Epidermal melanocyte (primary cell): Measurements from ENCODE around the gene CCDC91.
"Not testable (repeated sequence)": the region's sequence is repeated elsewhere in the genome, so short reads cannot be mapped to it uniquely, and the experiment has no call there.

Experiments used
- DNase-seq: peaks from one replicate; pipeline ENCODE4 v3.0.0; 2011; ENCODE audit warnings: low spot score; ENCODE audit not compliant: insufficient read length

The CCDC91 gene

GRCh38 chr12:28184375-28184774, 5.9 kb upstream of the CCDC91 start:
- no peak for DNase-seq

GRCh38 chr12:28186500-28186899, 3.8 kb upstream of the CCDC91 start:
- DNase-seq = no peak

GRCh38 chr12:28189784-28190320, 404 bp upstream of the CCDC91 start:
- no peak for DNase-seq

GRCh38 chr12:28191051-28192048, 1.1 kb downstream of the CCDC91 start:
- no peak for DNase-seq

GRCh38 chr12:28192125-28192524, 1.9 kb downstream of the CCDC91 start:
- DNase-seq = no peak

- DNase-seq = not testable (repeated sequence)
These were observed 4.4 kb downstream of the CCDC91 start for GRCh38 chr12:28194621-28195020.

- DNase-seq = not testable (repeated sequence)
These were observed 10.9 kb downstream of the CCDC91 start for GRCh38 chr12:28201136-28201535.

GRCh38 chr12:28202374-28203130, 12.3 kb downstream of the CCDC91 start:
- no peak for DNase-seq

- no peak for DNase-seq
These were observed 19.5 kb downstream of the CCDC91 start for GRCh38 chr12:28209782-28210181.

GRCh38 chr12:28212182-28212581, 21.9 kb downstream of the CCDC91 start:
- DNase-seq = no peak

GRCh38 chr12:28215021-28215420, 24.8 kb downstream of the CCDC91 start:
- no peak for DNase-seq

GRCh38 chr12:28216016-28216415, 25.8 kb downstream of the CCDC91 start:
- DNase-seq = no peak

GRCh38 chr12:28217805-28218204, 27.5 kb downstream of the CCDC91 start:
- no peak for DNase-seq

GRCh38 chr12:28218875-28219274, 28.6 kb downstream of the CCDC91 start:
- DNase-seq = no peak

GRCh38 chr12:28219827-28220226, 29.6 kb downstream of the CCDC91 start:
- DNase-seq = no peak

GRCh38 chr12:28222081-28222700, 31.9 kb downstream of the CCDC91 start:
- DNase-seq = no peak

GRCh38 chr12:28223025-28223554, 32.8 kb downstream of the CCDC91 start:
- DNase-seq = no peak

- no peak for DNase-seq
These were observed 33.6 kb downstream of the CCDC91 start for GRCh38 chr12:28223858-28224257.

- no peak for DNase-seq
These were observed 36.4 kb downstream of the CCDC91 start for GRCh38 chr12:28226705-28227104.

GRCh38 chr12:28227251-28227650, 37.0 kb downstream of the CCDC91 start:
- no peak for DNase-seq

- DNase-seq = no peak
These were observed 41.0 kb downstream of the CCDC91 start for GRCh38 chr12:28231248-28231647.
